ENCODE results near the gene LDAH.

Gene LDAH

GRCh38 chr2:20667151-20667530 is 155.8 kb downstream of the LDAH start:
- DNase-seq (ENCODE audit: low spot score), result no peak

- DNase-seq (ENCODE audit: low spot score), result no peak
These were observed 156.4 kb downstream of the LDAH start, which contains the start of gene GDF7 for GRCh38 chr2:20666304-20667150. Gene GDF7 (plus strand): TSS chr2:20667144. CDS start chr2:20667240, 96 bp downstream.

GRCh38 chr2:20666005-20666303 is 156.9 kb downstream of the LDAH start:
- no peak for DNase-seq (ENCODE audit: low spot score)

DNA sequence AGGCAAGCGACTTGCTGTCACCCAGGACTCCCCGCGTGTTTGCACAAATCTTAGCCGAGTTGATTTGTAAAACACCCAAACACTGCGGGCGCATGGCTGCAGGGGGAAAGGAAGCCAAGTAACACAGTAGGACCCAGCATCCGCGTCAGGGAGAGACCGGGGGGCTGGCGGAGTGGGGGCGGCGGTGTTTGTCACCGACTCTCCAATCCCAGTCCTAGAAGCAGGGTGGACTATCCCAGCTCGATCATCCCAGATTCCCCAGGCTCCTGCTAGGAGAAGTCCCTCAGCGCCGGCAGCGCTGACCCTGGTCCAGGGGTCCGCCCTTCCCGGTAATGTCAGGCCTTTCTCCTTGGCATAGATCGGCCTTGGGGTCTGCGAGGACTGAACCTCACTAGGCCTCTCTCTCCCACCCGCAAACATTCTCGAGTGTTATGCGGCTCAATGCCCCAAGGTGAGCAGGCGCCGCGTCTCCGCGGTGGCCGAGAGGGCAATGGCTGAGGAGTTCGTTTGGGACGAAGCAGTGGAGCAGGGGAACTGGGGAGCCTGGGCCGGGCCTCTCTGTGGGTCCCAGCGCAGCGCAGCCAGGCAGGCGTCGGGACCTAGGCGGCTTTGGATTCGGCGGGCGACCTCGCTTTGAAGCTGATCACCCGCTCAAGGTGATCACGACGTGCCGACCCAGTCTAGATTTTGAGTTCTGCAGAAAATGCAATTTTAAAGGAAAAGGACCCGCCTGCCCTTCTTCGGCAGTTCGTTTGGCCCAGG is 157.5 kb downstream of the LDAH start:
- DNase-seq (ENCODE audit: low spot score), result no peak

GRCh38 chr2:20664431-20665242 is 158.3 kb downstream of the LDAH start:
- DNase-seq (ENCODE audit: low spot score), result no peak

GRCh38 chr2:20664071-20664390 is 158.9 kb downstream of the LDAH start:
- DNase-seq (ENCODE audit: low spot score), result no peak

- DNase-seq (ENCODE audit: low spot score), result no peak
These were observed 159.5 kb downstream of the LDAH start for GRCh38 chr2:20663196-20664070.

DNA sequence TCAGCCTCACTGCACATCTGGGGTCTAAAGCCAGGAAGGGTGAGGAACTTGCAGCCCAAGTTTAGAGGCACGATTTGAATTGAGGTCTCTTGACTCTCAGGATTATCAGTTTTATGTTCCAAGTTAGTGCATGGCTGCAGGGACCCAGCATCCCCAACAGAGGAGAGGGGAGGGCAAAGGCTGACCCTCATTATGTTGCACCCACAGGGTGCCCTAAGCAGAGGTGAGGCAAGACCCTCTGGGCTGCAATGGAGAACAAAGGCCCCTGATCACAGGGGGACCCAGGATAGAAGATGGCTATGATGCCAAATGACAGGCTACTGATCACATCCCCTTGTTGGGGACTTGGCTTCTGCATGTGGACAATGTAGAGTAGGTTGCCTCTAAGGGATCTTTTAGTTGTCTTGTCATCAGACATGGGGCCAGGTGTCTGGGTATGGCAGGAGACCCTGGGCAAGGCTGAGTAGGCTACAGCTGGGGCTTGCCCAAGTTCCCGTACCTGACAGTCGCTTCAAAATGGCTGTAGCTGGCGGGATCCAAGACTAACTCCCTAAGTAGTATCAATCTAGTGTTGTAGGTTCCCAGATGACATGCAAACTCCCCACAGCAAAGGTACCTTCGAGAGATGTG is 160.5 kb downstream of the LDAH start:
- DNase-seq (ENCODE audit: low spot score), result no peak

DNA sequence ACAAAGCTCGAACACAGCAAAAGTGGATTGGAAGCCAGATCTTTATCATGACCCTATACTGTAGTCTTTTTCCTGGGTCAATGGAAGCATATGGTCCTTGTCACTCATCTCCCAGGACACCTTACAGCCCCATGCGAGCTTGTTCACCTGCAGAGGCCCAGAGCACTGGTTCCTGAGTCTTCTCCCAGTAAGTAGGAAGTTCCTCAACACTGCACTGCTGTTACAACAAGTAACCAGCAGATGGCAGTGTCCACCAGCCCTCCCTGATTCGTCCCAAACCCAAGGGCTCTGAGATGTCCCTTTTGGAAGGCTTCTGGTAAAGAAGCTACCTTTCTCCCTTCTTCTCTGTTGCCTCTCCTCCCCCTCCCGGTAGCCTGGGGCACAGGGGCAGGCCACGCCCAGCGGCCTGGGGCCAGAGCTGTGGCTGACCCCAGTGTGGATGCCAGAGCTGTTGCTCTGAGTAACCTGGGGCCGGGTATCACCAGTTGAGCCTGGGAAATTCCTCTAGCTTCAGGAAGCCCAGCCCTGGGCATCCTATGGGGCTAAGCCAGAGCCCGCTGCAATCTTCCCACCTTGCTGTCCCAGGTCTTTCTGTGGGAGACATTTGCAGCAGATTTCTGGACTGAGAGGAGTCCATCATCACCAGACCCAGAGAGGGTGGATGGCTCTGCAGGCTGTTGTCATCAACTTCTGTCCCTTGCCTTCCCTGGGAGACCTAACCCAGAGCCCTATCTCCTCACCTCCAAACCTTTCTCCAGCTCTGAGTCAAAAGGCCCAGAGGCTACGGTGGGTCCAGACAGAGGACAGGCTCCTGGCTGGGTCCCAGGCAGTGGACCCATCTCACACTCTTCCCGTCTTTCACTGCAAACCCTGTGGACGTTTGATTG is 161.2 kb downstream of the LDAH start:
- DNase-seq (ENCODE audit: low spot score), result peak; percentile 88

DNA sequence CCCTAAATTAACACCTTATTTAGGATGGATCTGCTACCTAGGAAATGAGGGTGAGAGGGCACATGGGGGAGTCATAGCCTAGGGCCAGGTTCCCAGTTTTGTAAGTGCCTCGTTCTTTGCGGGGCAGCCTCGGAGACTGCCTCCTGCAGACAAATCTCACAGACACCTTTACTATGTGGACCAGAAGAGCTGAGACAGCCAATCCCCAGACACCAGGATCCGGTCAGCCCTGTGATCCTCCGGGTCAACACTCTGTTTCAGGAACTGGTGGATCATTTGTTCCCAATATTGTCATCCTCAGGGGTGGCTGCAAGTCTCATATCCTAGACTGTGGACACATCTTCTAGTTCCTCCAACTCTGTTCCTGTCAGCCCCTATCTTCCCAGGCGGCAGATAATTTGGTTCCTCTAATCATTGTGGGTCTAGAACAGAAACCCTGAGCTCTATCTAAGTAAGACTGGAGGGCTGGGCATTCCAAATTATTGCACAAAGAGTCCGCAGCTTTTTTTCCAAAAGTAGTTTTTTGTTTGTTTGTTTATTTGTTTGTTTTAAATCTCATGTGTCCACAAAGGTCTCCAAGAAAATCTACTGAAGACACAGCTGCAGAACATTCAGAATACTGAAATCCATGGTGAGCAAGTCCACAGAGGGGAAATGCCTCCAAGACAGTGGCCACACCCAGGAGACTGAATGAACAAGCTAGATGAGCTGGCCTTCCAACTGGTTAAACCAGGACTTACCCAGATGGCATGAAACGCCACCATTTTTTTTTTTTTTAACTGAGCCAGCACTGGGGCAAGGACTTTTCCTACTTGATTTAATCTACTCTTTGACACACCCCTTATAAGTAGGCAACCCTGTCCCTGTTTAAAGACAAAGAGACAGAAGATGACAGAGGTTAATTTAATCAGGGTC is 162.1 kb downstream of the LDAH start:
- DNase-seq (ENCODE audit: low spot score), result no peak

DNA sequence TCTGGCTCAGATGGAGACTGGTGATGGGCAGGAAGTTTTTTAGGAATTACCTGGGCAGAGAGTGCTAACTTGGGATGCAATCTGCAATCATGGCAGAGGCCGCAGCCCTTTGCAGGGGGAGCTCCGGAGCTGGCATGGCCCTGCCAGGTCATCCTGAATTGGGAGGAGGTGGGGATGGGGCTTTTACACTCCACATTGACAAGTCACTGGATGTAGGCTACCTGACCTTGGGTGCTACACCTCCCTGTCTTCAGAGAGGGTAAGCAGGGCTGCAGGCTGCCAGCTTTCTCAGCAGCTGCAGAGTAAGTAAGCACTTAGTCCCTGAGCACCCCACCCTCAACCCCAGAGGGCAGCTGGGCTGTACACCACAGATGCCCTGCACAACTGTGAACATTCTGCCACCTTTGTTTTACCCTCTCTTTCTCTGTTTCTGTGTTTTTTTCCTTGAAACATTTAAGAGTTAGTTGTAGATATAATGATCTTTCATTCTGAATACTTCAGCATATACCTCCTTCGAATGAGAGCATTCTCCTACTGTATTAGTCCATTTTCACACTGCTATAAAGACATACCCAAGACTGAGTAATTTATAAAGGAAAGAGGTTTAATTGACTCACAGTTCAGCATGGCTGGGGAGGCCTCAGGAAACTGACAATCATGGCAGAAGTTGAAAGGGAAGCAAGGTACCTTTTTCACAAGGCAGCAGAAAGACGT is 165.2 kb downstream of the LDAH start:
- no peak for DNase-seq (ENCODE audit: low spot score)

DNA sequence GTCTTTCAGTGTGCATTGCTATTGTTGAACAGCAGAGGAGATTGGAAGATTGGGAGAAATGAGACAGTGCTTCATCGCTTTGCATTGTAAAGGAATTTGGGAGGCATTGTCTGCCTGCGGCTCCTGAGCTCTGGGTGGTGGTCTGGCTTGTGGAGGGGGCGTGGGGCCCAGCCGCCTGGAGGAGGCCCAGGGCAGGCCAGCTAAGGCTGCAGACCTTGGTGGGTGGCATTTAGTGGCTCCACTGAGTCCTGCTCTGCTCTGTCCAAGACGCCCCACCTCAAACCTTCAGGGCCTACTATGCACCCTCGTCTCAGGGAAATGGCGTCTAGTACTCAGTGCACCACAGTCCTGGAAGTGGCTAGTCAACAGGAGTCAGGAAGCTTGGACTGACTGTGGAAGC is 166.3 kb downstream of the LDAH start:
- DNase-seq (ENCODE audit: low spot score), result no peak

GRCh38 chr2:20654535-20654813 is 168.4 kb downstream of the LDAH start:
- DNase-seq (ENCODE audit: low spot score), result no peak

- no peak for DNase-seq (ENCODE audit: low spot score)
These were observed 169.0 kb downstream of the LDAH start for GRCh38 chr2:20653695-20654534.

GRCh38 chr2:20652673-20653575 is 170.0 kb downstream of the LDAH start:
- DNase-seq (ENCODE audit: low spot score), result no peak

DNA sequence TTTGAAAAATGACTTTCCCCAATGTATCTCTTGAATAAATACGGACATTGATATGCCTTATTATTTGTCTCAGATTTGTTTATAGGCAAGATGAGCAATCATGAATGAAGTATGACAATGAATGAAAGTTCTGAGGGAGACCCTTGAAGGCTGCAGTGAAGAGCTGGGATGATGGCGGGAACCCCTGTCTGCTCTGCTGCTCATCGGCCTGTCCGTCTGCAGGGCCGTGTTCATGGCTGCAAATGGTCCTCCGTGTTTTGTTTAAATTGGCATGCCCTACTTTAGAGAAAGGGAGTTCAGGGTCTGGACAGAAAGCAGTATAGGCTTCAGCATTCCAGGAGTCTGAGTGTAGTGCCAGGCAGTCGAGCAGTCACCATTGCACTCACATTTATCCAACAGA is 170.8 kb downstream of the LDAH start:
- no peak for DNase-seq (ENCODE audit: low spot score)

DNA sequence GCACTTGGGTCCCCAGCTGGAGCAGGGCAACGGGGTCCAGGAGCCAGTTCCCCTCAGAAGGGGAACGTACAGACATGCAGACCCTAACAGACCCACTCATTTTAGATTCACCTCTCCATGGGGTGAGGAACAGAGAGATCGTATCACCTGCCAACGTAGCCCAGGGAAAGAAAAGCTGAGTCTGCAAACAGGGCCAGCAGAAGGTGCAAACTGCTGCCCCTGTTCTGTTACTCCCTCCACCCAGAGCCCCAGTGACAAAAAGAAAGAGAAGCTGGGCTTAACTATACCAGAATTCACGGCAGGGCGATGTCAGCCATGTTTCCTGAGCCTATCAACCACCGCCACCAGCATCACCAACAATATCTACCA is 171.2 kb downstream of the LDAH start:
- no peak for DNase-seq (ENCODE audit: low spot score)

Measured in cerebellar cortex (tissue), 1 donor.